Chondrocyte (in vitro differentiated cells): ENCODE results near the gene KRT13. TPM values are rescaled to one million over a fixed set of nuclear protein-coding genes. Genes with fewer than 3 reads are reported as not detected.

Experiments used
- DNase-seq: peaks from one replicate; pipeline ENCODE4 v3.0.0; 2021; ENCODE audit warnings: mixed read lengths, low spot score
- H3K27ac Mint-ChIP-seq: one replicate; pipeline ENCODE4 v1.8.0; 2021; ENCODE audit warnings: mild to moderate bottlenecking, moderate library complexity, mixed read lengths; ENCODE audit not compliant: unreplicated experiment
- H3K27me3 Mint-ChIP-seq: 2 replicates; pipeline ENCODE4 v1.8.0; 2021; ENCODE audit warnings: low read depth, mixed read lengths
- H3K36me3 Mint-ChIP-seq: 2 replicates; pipeline ENCODE4 v1.8.0; 2021; ENCODE audit warnings: low read depth, mixed read lengths
- H3K4me1 Mint-ChIP-seq: 2 replicates; pipeline ENCODE4 v1.8.0; 2021; ENCODE audit warnings: low read depth, mild to moderate bottlenecking, mixed read lengths
- H3K4me3 Mint-ChIP-seq: one replicate; pipeline ENCODE4 v1.8.0; 2021; ENCODE audit warnings: mild to moderate bottlenecking, moderate library complexity, mixed read lengths; ENCODE audit not compliant: unreplicated experiment
- H3K9me3 Mint-ChIP-seq: 2 replicates; pipeline ENCODE4 v1.8.0; 2021; ENCODE audit warnings: low read depth, mixed read lengths
- total RNA-seq: library from RNA; stranded (reverse); gene quantifications from 3 replicates; pipeline ENCODE4 v1.2.1, GENCODE V29; 2021
- TF ChIP-seq, protein P1 (sequence below): fragments of 200-600 bp; sonication (generic); IDR thresholded peaks from 2 replicates; pipeline ENCODE4 v1.5.0; 2021; ENCODE audit warnings: antibody characterized with exemption, mild to moderate bottlenecking, moderate library complexity

Gene KRT13
- total RNA-seq, 1 donor from 2014 or later = not detected

GRCh38 chr17:41510251-41511065, 5.0 kb upstream of the KRT13 start:
- peaks cover 7% of the 10 kb centered on the region for H3K27me3 Mint-ChIP-seq
- H3K9me3 Mint-ChIP-seq = no peaks in the 10 kb centered on the region
- H3K36me3 Mint-ChIP-seq = no peaks in the 10 kb centered on the region
- DNase-seq = no peak
- H3K27ac Mint-ChIP-seq = no peak overlapping the region
- TF ChIP-seq, protein P1, sequence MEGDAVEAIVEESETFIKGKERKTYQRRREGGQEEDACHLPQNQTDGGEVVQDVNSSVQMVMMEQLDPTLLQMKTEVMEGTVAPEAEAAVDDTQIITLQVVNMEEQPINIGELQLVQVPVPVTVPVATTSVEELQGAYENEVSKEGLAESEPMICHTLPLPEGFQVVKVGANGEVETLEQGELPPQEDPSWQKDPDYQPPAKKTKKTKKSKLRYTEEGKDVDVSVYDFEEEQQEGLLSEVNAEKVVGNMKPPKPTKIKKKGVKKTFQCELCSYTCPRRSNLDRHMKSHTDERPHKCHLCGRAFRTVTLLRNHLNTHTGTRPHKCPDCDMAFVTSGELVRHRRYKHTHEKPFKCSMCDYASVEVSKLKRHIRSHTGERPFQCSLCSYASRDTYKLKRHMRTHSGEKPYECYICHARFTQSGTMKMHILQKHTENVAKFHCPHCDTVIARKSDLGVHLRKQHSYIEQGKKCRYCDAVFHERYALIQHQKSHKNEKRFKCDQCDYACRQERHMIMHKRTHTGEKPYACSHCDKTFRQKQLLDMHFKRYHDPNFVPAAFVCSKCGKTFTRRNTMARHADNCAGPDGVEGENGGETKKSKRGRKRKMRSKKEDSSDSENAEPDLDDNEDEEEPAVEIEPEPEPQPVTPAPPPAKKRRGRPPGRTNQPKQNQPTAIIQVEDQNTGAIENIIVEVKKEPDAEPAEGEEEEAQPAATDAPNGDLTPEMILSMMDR = no peak
- H3K4me3 Mint-ChIP-seq = no peak overlapping the region
- H3K4me1 Mint-ChIP-seq = no peaks in the 10 kb centered on the region

DNA sequence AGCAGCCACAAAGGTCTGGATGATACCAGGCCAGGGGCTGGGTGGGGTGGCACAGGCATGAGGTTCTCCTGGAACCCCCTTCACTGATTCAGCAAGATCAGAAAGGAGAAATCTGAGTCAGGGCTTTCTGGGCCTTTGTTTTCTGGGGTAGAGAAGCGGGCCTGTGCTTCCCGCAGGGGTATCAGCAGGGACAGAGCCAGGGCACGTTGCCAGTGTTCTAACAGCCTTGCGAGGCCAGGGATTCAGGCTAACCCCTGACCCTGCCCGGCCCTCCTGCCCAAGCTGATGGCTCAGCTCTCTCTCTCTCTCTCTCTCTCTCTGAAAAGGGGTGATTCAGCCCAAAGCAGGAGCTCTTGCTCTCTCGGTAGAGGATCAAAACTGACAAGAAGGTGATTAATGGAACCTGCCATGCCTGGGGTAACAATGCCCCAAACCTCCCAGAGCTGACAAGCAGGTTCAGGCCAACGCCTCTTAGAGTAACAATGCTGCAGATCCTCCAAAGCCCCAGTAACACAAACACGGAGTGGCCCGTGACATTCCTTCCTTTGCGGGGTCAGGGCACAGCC, 2.0 kb upstream of the KRT13 start:
- H3K36me3 Mint-ChIP-seq = no peaks in the 10 kb centered on the region
- H3K4me1 Mint-ChIP-seq = peaks cover 4% of the 10 kb centered on the region
- no peaks in the 10 kb centered on the region for H3K9me3 Mint-ChIP-seq
- no peak overlapping the region for H3K27ac Mint-ChIP-seq
- no peaks in the 10 kb centered on the region for H3K27me3 Mint-ChIP-seq
- no peak for DNase-seq
- no peak overlapping the region for H3K4me3 Mint-ChIP-seq
- TF ChIP-seq, protein P1 = no peak

- Mint-ChIP-seq H3K4me1 (peaks cover 4% of the 10 kb centered on the region), H3K27me3 (no peaks in the 10 kb centered on the region), H3K36me3 (no peaks in the 10 kb centered on the region), H3K4me3 (no peak overlapping the region), H3K27ac (no peak overlapping the region), H3K9me3 (no peaks in the 10 kb centered on the region)
- no peak for DNase-seq
- TF ChIP-seq, protein P1 = no peak
Observed at GRCh38 chr17:41505809-41506767, 676 bp upstream of the KRT13 start.

- H3K4me1 Mint-ChIP-seq = peaks cover 4% of the 10 kb centered on the region
- DNase-seq = no peak
- H3K9me3 Mint-ChIP-seq = no peaks in the 10 kb centered on the region
- no peaks in the 10 kb centered on the region for H3K27me3 Mint-ChIP-seq
- H3K4me3 Mint-ChIP-seq = no peak overlapping the region
- TF ChIP-seq, protein P1 = no peak
- no peak overlapping the region for H3K27ac Mint-ChIP-seq
- H3K36me3 Mint-ChIP-seq = no peaks in the 10 kb centered on the region
Observed at GRCh38 chr17:41504246-41504977, 1.0 kb downstream of the KRT13 start.
